Measurements from ENCODE around the gene GALNT9.

- TF ChIP-seq CTCF (IDR thresholded peaks at IDR 0.05 in 2 of 3, conservative IDR thresholded peaks at IDR 0.05 in 1 of 3; ENCODE audit: borderline replicate concordance in 1 of 3, insufficient read depth in 1 of 3, low read depth in 2 of 3, low read length in 2 of 3) (no peak), POLR2A (IDR thresholded peaks at IDR 0.05; ENCODE audit: borderline replicate concordance, extremely low read depth, insufficient read depth, insufficient read length) (no peak), CBX3 (IDR thresholded peaks at IDR 0.05; ENCODE audit: low read depth) (no peak), TCF7L2 (IDR thresholded peaks at IDR 0.05; ENCODE audit: borderline replicate concordance, extremely low read depth, insufficient read depth, insufficient read length) (no peak), SRF (IDR thresholded peaks at IDR 0.05; ENCODE audit: low read depth) (no peak), REST (IDR thresholded peaks at IDR 0.05; ENCODE audit: low read depth) (no peak), ZNF274 (IDR thresholded peaks at IDR 0.05; ENCODE audit: low read depth, low read length) (no peak)
These were observed 161.6 kb downstream of the GALNT9 start for GRCh38 chr12:132167611-132168310.

Data from HCT116 (cell line).